Activated CD4-positive, CD25-positive, alpha-beta regulatory T cell treated with anti-CD3 and anti-CD28 coated beads, Interleukin-2, amount 50 U/mL, for 72 hours (primary cell): ENCODE results near the gene FOXL3.
"Not testable (repeated sequence)": the region's sequence is repeated elsewhere in the genome, so short reads cannot be mapped to it uniquely, and the experiment has no call there.

Experiments used
- DNase-seq: peaks from one replicate; pipeline ENCODE4 v3.0.0; 2021

Gene FOXL3

GRCh38 chr7:289756-290553 lies at the start of gene FOXL3:
Gene FOXL3, plus strand, starts transcription at chr7:290170. Its CDS starts 0 bp downstream, at chr7:290170.
- no peak for DNase-seq

- no peak for DNase-seq
Observed at GRCh38 chr7:240887-241421, 49.0 kb upstream of the FOXL3 start.

DNA sequence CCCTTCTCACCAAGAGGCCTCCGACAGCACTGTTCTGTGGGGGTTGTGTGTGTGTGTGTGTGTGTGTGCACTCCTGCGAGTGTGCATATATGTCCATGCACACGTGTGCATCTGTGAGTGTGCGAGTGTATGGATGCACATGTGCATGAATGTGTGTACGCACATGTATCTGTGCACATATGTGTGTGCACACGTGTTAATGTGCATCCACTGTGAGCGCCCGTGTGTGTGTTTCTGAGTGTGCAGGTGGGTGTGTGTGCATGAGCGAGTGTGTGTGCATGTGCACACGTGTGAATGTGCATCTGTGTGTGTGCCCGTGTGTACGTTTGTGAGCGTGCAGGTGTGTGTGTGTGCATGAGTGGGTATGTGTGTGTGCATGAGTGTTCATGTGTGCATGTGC lies 48.5 kb upstream of the FOXL3 start:
- DNase-seq, result no peak

GRCh38 chr7:242826-243579 lies 47.0 kb upstream of the FOXL3 start:
- not testable (repeated sequence) for DNase-seq

- not testable (repeated sequence) for DNase-seq
Observed at GRCh38 chr7:243580-243978, 46.4 kb upstream of the FOXL3 start.

- DNase-seq, result no peak
Observed at GRCh38 chr7:244974-245373, 45.0 kb upstream of the FOXL3 start.

- no peak for DNase-seq
Observed at GRCh38 chr7:245574-246295, 44.2 kb upstream of the FOXL3 start.

- no peak for DNase-seq
Observed at GRCh38 chr7:246451-246850, 43.5 kb upstream of the FOXL3 start.

- DNase-seq, result no peak
Observed at GRCh38 chr7:247181-247580, 42.8 kb upstream of the FOXL3 start.

DNA sequence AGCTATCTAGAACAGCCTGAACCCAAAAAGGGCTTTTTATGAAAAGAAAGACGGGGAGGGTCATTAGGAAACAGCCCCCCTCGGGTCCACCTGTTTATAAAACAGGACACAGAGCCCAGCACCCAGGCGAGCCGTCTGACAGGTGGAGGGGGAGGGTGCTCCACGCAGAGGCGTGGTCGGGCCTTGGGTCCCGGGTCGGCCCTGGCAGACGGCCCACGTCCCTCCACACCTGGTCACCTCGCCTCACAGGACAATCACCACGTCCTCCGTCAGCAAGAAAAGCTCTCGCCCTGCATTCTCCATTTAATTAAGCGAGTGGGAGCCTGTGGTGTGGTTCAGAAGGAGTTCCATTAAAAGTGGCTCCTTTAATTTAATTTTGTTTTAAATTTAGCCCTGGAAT lies 42.3 kb upstream of the FOXL3 start:
- DNase-seq, result no peak

DNA sequence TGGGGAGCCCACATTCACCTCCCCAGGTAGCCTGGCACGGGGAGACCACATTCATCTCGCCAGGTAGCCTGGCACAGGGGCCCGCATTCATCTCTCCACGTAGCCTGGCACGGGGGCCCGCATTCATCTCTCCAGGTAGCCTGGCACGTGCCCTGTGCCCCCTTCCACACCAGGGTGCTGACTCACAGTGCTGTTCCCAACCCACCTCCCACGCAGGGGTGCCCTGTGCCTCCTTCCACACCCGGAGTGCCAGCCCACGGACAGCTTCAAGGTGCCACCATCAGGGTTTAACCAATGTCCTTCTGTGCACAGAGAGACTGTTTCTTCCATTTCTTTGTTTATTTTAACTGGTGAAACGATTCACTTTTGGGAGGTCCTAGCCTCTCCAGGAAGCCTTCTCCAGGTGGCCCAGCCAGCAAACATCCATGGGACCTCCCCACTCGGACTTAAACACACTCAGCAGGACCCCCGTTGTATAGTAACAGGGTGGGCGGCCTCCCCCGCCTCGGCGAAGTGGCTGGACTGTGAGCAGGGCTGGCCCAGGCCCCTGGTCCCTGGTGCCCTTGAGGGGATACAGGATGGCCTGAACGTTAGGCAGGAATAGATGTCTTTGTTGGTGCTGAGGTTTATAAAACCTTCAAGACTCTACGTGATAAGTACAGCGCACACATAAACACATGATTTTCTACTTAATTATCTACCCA lies 41.1 kb upstream of the FOXL3 start:
- no peak for DNase-seq

DNA sequence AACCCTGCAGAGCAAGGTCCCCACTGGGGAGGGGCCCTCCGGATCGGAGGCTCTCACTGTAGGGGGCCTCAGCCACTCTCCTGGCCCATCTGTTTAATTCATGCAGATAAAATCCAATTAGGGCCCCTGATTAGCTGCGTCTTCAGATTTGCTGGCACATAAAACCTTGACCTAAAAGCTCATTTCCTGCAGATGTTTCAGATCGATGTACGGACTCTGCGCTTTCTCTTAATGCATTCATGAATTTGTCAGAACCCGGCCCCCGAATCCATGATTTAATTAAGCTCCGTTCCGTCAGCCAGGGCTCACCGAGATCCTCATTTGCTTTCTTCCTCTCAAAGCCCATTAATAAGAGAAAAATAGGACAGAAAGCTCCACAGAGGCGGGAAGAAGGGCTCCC lies 40.0 kb upstream of the FOXL3 start:
- no peak for DNase-seq

DNA sequence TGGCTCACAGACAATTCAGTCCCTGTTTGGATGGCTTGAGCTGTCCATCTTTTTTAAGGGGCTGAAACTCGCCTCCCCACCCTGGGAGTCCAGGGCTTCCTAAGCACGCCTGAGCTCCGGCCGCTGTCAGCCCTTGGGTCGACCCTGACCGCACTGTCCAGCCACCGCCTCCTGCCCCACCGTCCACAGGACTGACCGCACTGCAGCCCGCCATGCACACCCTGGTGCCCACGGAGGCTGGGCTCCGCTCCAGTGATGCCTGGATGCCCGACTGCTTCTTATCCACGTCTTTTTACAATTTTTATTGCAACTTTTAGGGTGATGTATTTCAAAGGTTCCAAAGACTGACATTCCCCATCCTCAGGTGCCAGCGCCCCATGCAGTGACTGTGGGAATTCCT lies 39.4 kb upstream of the FOXL3 start:
- no peak for DNase-seq

DNA sequence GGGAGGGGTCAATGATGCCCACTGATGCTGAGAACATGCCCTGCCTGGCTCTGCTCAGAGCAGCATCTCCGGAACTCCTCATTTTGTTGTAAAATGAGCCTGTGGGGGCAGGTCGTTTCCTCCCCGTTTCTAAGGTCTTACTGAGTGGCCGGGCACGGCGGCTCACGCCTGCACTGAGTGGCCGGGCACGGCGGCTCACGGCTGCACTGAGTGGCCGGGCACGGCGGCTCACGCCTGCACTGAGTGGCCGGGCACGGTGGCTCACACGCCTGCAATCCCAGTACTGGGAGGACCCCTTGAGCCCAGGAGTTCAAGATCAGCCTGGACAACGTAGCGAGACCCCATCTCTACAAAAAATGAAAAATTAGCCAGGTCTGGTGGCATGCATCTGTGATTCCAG lies 39.0 kb upstream of the FOXL3 start:
- DNase-seq, result no peak

DNA sequence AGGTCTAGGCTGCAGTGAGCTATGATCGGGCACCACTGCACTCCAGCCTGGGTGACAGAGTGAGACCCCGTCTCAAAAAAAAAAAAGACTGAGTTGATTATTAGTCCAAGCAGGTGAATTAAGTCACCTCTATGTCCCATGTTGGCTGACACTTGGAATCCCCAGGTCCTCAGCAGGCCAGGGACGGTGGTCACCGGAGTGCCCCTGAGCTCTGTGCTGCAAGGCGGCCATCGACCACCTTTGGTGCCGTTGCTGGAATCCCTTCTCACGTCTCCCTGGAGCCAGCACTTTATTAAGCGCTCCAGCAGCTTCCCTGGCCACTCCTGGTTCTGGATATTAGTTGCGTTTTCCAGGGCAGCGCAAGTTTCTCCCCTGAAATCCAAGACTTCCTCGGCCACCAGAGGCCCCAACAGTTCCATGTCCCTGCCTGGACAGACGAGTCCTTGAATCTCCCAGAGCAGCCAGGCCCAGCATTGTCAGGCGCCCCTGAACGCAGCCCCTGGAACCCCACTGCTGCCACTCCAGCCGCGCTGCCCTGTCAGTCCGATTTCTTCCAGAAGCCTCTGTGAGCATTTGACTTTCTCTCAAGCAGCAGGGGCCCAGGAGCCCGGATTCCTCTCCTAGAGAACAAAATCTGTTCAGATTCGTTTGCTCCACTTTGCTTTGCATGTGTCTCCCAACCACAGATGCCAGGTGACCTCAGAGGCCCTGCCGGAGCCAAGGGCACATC lies 38.4 kb upstream of the FOXL3 start:
- DNase-seq, result no peak

- DNase-seq, result no peak
Observed at GRCh38 chr7:252216-252965, 37.6 kb upstream of the FOXL3 start.

DNA sequence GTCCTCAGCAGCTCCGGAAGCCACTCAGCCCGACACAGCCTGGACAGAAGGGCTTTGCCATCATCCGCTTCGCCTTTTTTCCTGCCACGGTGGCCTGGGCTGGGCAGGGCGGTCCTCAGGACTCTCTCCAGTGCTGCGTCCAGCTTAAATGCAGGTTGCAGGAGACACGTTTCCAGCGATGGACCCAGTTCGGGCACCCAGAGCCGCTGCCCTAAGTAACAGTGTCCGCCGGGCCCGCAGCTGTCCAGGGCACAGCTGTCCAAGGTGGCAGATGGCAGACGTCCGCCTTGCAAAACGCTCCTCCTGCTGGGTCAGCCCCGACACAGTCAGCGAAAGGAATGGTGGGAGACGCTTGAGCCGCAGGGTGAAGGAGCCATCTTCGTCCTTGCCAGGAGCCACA lies 37.0 kb upstream of the FOXL3 start:
- DNase-seq, result no peak

- DNase-seq, result no peak
Observed at GRCh38 chr7:253581-254336, 36.2 kb upstream of the FOXL3 start.

GRCh38 chr7:254337-255037 lies 35.5 kb upstream of the FOXL3 start:
- no peak for DNase-seq

- DNase-seq, result no peak
Observed at GRCh38 chr7:255038-255435, 34.9 kb upstream of the FOXL3 start.
